Glomerular visceral epithelial cell (primary cell): ENCODE results near the gene ADRA1B.
A peak's percentile ranks its signal among the peaks of the same experiment; 100 is the strongest.

Experiments used
- DNase-seq: peaks from one replicate; pipeline ENCODE4 v3.0.0-alpha.2; 2016; ENCODE audit errors: extremely low spot score

Gene ADRA1B

DNA sequence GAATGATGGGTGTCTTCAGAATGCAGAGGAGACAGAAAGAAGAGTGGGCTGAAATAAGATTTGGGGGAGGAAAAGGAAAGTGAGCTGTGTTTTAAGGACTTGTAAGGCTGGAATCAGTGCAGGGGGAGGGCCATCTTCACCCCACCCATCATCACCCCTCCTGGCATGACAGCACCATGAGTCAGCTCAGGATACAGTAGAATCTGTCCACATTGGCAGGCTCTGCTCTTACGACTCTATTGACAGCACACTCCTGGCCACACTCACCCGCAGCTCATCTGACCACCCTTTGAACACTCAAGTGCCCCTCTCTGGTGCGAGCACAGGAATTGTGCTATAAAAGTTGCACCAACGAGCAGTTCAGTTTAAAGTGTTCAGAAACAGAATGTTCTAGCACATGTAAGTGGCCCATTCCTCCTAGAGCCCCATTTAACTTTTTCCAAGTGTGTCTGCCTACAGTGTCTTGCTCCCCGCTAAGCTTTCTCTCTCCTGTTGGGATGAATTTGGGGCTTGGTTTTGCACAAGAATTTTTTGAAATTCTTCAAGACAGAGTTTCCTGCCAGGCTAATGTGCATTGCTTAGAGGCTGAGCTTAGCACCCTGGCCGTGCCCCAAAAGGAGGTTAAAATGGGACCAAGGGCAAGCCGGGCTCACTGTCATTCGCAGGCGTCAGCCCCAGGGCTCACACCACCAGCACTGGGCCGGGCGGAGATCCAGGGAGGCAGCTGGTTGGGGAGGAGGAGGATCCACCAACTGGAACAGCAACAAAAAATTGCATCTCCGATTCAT, 12.0 kb downstream of the ADRA1B start:
- peak; percentile 68 for DNase-seq

DNA sequence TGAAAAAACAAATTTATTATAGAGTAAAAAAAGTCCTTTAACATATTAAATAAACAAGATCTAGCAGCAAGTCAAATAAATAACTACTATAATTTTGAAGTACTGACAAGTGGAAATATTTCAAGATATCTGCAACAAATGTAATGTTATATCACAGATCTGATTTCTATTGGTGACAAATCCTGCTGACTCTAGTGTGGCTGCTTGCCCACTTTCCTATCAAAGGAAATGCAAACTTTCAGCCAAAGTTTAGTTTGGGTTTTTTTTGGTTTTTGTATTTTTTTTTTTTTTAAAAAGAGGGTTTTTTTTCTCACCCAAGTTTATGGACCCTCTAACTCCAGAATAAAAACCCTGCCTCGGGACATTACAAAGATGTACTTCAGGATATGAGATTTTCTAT, 12.9 kb downstream of the ADRA1B start:
- DNase-seq: no peak

- no peak for DNase-seq
Measured at GRCh38 chr5:159933531-159934485, 17.5 kb downstream of the ADRA1B start.

DNA sequence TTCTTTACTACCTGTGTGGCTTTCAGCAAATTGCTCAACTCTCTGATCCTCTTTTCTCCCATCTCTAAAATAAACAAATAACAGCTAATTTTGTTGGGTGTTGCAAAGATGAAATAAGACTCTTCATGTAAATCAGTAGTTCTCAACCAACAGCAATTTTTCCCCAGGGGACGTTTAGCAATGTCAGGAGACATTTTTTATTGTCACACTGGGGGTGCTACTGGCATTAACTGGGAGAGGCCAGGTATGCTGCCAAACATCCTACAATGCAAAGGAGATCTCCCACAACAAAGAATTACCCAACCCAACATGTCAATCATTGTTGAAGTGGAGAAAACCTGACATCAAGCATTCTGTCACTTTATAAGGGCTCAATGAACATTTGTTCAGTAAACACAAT, 19.7 kb downstream of the ADRA1B start:
- DNase-seq: no peak

GRCh38 chr5:159936686-159937329, 20.5 kb downstream of the ADRA1B start:
- DNase-seq: no peak

DNA sequence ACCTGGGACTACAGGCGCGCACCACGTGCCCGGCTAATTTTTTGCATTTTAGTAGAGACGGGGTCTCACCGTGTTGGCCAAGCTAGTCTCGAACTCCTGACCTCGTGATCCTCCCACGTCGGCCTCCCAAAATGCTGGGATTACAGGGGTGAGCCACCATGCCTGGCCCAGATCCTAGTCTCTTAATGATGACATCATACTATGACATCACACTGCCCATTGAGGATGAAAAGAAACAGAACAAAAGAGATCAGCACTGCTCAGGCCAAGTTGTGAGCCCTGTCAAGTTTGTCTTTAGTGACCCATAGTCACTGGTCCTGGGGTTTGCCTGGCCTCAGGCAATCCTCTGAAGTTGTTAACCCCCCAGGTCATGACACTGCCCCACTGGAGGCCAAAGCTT, 21.3 kb downstream of the ADRA1B start:
- no peak for DNase-seq

- no peak for DNase-seq
Measured at GRCh38 chr5:159943326-159943725, 27.0 kb downstream of the ADRA1B start.

- DNase-seq: no peak
Measured at GRCh38 chr5:159944056-159944600, 27.8 kb downstream of the ADRA1B start.

DNA sequence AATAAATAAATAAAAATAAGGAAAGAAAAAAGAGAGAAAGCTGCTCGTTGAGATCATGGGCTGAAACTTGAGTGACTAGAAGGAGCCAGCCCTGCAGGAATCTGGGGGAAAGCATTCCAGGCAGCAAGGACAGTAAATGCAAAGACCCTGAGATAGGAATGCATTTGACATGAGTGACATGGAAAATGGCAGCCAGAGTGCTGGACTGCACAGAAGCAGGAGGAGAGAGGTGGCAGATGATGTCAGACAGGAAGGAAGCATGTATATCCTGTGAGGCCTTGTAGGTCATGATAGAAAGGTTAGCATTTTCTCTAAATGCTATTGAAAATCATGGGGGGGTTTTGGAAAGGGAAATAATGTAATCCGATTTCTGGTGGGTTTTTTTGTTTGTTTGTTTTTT, 29.1 kb downstream of the ADRA1B start:
- DNase-seq: no peak

- peak; percentile 22 for DNase-seq
Measured at GRCh38 chr5:159947708-159948358, 31.6 kb downstream of the ADRA1B start.

DNA sequence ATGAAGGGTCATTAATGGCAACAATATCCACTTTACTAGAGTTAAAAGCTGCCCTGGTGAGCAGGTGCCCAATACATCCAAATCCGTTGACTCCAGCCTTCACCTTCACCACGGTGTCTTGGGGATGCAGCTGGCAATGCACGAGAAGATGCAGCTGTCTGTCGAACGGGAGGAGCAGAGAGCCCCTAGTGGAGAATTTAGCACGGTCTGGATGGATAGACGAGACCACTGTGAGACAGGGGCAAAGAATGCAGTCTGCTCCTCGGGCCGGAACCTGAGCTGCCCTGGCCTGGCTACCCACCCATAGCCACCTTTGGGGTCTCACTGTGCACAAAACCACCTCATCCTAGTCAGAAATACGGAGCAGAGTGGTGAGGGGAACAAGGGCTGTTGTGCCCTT, 35.1 kb downstream of the ADRA1B start:
- peak; percentile 47 for DNase-seq

DNA sequence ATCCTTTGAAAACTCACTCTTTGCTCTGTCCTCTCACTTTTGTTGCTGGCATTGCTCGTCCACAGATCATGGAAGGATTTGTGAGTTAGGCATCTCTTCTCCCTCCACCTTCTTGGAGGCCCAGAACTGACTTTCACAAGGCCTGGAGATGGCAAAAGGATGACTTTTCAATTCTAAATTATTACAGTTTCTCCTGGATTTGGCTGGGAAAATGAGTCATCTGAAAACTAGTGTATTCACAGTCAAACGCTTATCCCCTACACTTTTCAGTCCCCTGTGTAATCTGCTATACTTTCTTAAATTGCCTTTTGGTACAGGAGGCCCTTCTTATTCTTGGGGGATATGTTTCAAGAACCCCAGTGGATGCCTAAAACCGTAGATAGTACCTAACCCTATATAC, 35.6 kb downstream of the ADRA1B start:
- no peak for DNase-seq

DNA sequence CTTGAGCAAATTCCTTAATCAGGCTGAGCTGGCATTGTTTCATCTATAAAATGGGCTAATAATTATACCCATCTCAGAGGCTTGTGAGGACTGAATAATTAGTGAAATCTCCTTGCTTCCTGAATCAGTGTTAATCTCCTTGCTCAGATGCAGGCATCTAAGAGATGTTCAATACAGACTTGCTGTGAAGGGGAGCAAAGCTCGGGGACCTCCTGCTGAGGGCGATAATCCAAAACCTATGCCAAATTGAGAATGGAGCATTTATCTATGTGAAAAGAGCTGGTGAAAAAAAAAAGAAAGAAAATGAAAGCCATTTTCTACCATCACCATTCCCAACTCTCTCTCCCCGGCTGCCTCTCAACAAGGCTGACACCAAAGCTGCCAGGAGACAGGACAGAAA, 37.3 kb downstream of the ADRA1B start:
- no peak for DNase-seq

DNA sequence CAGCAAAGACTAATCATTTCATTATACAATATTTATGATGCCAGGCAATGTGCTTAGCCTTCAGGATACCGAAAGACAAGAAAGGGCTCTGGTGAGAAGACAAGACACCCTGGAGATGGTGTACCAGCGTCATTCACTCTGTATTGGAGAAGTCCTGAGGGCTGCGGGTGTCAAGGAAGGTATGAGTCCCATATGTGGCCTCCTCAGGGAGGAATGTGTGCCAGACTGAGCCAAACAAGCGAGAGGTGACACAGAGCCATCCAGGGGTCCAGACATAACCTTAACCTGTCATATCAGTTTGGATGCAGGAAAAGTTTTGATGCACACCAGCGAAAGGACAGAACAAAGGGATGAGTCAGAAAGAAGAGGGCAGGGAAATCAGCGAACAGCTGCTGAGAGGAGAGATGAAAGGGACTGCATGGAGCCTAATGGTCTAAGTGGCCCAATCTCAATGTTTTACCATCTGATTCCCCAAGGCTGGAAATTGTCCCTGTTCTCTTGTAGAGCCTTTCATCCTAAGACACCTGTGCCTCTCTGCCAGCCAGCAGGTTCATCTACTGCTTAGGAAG, 38.9 kb downstream of the ADRA1B start:
- DNase-seq: no peak

GRCh38 chr5:159956074-159956473, 39.8 kb downstream of the ADRA1B start:
- DNase-seq: no peak

DNA sequence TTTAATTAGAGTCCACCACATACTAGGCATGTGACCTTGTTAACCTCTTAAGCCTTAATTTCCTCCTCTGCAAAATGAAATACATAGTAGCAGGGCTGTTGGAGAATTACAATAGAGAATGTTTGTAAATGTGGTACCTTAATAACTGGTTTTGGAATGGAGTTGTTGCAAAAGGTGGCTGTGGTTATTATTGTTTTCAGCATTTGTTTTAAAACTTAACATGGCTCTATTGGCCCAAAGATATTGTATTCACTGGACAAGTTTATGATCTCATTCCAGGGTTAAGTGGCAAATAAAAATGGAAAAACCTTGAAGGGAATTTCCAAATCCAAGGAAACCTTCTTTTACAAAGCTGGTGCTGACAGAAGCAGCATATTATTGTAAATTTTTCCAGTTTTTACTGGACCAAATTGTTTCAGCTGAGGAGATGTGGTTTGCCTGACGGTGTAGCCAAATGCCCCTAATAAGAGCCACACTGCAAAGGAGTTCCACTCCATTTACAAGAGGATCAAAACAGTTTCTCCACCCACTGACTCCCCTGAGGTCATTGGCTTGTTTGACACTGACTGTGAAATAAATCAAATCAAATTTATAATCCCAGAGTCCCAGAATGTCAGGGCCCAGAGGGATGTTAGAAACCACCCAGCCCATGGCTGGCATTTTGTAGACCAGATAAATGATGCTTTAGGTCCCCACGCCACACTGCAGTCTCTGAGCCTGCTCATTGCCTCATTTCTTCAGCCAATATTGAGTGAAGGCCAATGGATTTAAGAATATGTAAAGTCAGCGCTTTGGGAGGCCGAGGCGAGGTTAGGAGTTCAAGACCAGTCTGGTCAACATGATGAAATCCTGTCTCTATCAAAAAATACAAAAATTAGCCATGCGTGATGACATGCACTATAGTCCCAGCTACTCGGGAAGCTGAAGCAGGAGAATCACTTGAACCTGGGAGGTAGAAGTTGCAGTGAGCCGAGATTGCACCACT, 45.2 kb downstream of the ADRA1B start:
- no peak for DNase-seq

DNA sequence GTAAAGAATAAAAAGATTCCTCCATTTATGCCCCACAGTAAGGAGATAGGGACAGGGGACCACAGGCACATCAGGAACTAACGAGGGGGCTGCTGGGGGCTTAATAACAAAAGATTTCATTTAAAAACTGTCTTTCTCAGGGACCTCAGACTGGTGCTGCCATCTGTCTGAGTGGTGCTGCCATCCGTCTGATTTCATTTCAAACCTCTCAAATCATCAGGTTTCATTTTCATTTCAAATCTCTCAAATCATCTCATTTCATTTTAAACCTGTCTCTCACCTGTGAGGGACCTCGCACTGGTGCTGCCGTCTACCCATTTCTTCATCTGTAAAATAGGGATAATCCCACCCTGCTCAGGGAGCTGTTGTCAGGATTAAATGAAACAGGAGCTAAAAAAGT, 45.9 kb downstream of the ADRA1B start:
- no peak for DNase-seq

DNA sequence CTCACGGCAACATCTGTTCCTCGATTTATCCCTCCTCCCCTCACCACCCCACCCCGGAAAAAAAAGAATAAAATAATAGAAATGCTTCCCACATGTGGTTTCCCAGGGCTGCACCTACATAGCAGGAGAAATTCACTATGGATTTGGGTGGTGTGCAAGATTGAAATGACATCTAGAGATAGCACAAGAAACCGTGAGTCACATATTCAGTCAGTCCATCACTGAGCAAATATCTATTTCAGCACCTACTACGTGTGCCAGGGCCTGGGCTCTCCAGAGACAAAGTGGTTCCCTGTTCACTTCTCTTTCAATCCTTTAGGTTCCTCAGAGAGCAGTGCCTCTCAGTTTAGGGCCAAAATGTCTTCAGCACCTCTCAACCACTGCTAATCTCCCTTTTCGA, 47.7 kb downstream of the ADRA1B start:
- no peak for DNase-seq

DNA sequence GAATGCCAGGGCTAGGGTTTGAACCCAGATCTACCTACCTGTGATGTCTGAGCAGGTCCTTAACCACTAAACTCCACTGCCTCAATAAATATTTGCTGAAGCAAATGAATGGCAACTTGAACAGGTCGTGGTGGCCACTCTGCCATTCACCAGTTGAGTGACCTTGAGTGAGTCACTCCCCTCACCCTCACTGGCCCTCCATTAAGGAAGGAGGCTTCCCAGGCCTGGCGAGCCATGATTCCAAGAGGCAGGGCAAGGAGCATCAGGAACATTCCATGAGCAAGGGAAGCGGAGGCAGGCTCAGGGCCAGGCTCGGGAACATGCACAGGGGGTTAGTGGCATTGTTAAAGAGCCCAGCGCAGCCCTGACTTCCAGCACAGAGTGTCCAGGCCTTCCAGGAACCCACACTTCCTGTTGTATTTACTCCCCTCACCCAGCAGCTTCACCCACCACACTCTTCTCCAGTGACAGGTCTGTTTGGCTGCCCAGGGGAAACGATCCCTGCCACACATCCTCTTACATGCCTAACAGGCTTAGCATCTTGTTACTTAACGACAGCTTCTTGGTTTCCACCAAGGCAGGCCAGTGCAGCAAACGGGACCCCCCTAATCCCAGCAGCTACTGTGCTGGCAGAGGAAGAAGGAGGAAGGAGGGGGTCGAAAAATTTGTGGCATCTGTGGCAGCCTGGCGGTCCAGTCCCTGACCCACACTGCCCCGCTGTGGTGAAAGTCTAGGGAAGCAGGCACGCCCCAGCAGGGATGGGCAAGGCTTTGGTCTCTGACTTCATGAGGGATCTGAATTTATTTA, 49.0 kb downstream of the ADRA1B start:
- peak; percentile 53 for DNase-seq
